ENCODE results near the gene PLD3.
A peak's percentile ranks its signal among the peaks of the same experiment; 100 is the strongest.
"Not testable (repeated sequence)": the region's sequence is repeated elsewhere in the genome, so short reads cannot be mapped to it uniquely, and the experiment has no call there.

The PLD3 gene

DNA sequence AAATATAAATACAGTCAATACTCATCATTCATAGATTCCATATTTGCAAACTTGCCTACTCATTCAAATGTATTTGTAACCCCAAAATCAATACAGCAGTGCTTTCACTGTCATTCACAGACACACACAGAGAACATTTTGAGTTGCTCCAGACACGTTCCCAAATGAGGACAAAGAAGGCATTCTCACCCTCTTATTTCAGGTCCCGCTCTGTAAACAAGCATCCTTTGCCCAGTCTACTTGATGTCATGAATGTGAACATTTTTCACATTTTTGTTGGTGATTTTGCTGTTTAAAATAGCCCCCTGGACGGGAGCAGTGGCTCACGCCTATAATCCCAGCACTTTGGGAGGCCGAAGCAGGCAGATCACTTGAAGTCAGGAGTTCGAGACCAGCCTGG is 15.8 kb upstream of the PLD3 start:
- DNase-seq (ENCODE audit: low spot score): peak; percentile 78

DNA sequence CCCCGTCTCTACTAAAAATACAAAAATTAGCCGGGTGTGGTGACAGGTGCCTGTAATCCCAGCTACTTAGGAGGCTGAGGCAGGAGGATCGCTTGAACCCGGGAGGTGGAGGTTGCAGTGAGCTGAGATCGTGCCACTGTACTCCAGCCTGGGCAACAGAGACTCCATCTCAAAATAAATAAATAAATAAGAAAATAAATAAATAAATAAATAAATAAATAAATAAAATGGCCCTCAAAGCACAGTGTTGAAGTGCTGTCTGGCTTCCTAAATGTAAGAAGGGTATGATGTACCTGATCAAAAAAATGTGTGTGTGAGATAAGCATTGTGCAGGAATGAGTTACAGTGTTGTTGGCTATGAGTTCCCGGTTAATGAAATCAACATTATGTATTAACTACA is 15.4 kb upstream of the PLD3 start:
- DNase-seq (ENCODE audit: low spot score): not testable (repeated sequence)

DNA sequence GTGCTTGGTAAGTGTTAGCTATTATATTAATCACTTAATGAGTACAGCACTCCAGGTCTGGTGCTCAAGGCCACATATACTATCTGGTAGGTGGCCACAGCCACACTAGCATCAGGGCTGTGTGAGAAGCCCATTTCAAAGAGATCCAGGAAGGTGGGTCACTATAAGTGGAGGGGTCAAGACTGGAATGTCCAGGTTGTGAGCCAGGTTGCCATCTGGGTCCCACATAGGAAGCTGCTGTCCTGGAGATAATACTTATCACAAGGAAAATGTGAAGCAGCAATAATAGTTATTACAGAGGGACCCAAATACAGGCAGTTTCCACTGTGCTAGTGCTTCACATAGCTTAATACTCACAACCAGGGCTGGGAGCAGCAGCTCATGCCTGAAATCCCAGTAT is 13.4 kb upstream of the PLD3 start:
- DNase-seq (ENCODE audit: low spot score): no peak

DNA sequence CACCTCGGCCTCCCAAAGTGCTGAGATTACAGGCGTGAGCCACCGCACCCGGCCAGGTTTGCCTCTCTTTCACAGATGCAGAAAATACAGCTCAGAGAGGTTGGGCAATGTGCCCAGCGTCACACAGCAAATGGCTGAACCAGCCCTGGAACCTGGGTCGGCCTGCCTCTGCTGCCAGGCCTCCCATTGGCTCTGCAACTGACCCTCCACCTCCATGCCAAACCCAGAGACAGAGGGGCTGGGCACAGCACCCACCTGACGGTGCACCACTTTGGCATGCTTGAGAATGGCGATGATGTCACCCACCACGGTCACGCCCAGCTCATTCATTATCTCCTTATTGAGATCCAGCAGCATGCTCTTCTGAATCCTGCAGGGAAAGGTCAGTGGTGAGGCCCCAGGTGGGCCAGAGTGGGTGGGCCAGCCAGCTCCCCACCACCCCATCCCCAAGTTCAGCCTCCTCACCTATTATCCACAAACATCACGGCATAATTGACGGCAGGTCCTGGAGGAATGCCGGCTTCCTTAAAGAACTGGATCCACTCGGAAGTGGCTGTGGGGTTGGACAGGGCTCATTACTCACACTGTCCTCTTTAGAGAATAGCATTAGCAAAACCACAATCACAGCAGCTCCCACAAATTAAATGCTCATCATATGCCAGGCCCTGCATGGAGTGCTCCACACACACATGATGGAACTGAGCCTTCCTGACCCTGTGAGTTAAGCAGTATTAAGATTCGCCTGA is 12.5 kb upstream of the PLD3 start:
- DNase-seq (ENCODE audit: low spot score): no peak

DNA sequence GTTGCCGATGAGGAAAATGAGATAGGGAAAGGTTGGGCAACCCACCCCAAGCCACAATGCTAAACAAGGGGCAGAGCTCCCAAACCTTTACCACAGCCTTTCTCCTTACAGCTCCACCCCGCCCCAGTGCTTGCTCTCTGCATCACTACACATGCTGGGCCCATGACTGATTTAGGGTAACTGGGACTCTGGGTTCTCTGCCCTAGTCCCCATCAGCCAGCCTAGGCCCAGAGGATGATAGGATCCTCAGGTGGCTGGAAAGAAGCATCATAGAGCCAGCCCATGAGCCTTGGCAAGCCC is 11.9 kb upstream of the PLD3 start:
- no peak for DNase-seq (ENCODE audit: low spot score)

DNA sequence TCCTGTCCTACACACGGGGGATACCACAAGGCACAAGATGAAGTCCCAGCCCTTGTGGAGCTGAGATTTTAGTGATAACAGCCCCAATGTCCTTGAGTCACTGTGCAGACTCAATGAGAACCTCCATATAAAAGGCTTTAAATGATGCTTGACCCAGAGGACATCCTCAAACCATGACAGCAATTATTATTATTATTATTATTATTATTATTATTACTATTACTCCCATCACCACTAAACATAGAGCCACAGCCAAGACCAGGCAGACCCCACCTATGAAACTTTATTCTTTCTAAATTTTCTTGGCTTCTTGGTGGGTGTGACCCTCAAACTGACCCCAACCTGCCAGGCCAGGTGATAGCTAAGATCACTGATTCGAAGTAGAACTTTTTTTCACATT is 11.4 kb upstream of the PLD3 start:
- no peak for DNase-seq (ENCODE audit: low spot score)

DNA sequence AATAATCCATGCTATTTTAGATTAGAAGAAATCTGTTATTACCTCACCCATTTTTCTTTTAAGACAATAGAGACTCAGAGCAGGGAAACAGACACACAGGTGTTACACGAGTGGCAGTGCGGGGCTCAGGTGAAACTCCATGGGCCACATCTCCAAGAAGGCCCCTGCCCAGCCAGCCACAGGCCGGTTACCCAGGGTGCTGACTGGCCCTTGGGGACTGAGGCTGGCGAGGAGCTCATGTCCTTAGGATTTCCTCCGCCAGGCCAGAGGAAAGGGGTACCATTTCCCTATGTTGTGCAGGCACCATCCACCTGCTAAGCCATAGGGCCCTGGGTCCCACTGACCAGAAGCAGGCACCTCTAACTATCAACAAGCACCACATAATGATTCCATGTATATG is 10.9 kb upstream of the PLD3 start:
- no peak for DNase-seq (ENCODE audit: low spot score)

DNA sequence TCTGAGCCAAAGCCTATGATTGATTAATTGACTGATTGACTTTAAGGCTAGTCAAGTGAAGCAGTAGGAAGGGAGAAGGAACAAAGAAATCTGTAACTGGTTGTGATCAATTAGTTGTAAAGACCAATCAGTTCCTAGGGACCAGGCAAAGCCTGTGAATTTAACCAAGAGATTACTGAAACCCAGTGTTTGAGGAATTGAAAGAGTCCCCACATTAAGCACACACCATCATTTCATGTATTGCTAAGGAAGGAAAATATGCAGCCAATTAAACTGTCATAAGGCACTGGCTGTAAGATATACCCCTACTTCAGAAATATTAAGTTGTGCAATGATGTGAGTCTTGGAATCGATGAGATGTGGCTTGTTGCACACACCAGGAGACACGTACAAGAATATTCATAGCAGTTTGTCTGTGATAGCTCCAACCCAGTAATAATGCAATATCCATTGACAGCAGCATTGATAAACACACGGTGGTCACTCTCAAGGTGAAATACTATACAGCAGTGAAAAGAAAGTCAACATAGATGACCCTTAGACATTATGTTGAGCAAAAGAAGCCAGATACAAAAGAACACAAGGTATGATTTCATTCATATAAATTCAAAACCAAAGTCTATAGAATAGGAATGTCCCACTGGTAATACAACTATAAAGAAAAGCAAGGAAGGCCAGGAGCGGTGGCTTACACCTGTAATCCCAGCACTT is 9.3 kb upstream of the PLD3 start:
- DNase-seq (ENCODE audit: low spot score): no peak

DNA sequence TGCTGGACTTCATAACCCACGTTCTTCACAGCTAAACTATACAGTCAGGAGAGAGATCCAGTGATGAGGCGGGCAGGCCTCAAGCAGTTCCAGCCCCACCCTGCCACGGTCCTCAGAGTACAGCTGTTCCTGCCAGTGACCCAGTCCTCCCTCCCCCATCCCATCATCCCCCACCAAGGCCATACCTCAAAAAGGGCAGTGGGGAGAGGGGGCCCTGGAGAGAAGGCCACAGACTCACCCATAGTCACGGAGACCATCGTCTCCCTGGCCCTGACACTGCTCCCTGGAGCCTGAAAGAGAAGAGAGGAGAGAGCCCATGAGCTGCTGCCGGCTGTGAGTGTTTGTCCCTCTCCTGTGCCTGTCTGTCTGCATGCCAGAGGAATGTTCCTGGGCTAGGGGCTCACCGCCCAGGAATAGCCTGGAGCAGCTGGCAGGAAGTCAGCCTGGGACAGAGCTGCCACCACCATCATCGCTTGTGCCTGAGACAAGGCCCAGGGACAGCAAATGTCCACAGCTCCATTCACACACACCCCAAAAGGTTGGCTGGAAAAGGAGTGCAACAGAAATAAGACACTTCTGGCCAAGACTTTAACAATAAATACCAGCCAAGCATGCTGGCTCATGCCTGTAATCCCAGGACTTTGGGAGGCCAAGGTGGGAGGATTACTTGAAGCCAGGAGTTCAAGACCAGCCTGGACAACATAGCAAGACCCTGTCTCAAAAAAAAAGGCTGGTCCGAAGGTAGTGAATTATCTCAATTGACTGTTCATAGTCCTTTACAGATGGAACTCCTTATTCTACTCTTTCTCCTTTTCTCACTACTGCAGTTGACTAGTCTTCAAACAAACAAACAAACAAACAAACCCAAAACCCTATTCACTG is 6.7 kb upstream of the PLD3 start:
- DNase-seq (ENCODE audit: low spot score): peak; percentile 41

DNA sequence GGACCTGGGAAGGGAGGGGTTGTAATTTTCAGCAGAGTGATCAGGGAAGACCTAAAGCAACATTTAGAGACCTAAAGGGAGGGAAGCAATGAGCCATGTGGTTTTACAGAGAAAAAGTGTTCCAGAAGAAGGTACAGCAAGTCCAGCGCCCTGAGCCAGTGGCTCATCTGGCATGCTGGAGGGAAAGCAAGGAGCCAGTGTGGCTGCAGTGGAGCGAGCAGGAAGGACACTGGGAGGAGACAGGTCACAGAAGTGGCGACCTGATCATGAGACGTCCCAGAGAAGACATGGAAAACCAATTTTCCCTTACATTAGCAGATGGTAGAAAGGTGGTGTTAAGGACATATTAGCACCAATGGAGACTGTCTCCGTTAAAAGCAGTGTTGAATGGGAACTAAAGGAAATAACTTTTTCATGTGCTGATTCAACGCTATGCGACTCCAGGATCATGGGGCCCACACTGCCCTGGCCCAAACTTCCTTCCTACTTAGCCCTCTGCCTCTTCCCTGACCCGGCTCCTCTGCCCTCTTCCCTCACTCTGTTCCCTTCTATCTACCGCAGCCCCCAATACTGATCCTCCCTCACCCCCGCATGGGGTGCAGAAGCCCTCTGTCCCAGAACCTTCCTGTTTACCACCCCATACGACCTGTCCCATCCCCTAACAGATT is 5.7 kb upstream of the PLD3 start:
- DNase-seq (ENCODE audit: low spot score): no peak

DNA sequence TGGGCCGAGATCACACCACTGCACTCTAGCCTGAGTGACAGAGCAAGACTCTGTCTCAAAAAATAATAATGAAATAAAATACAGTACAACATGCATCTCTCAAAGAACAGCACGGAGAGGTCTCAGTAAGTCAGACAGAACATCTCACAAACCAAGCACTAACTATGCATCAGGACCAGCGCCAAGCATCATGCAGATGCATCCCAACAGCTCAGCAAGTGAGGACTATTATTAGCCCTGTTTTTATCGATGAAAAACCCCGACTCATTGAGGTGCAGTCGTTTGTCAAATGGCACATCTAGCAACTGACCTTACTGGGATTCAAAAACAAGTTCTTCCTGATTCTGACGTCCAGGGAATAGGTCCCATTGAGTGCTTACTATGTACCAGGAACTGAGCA is 4.1 kb upstream of the PLD3 start:
- DNase-seq (ENCODE audit: low spot score): no peak

DNA sequence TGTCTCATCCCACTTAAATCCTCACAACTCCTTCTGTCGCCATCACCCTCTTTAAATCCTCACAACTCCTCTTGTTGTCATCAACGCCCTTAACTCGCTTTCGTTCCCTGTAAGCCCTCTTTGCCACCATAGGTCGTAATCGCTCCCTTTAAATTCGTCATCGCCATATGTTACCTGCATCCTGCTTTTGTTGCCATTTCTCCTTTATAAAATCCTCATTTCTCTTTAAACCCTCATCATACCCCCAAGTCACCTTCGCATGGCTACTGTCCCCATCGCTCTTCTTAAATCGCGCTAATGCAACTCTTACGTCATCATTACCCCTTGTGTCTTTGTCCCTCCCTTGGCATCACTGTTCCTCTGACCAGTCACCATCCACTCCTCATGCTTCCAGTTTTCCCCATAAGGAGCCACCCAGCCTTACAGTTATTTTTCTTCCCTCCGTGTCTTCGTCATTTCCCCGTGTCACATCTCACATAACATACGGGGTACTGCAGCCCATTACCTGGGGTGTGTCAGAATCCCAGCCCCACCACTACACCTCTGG is 539 bp downstream of the PLD3 start:
- peak; percentile 43 for DNase-seq (ENCODE audit: low spot score)

DNA sequence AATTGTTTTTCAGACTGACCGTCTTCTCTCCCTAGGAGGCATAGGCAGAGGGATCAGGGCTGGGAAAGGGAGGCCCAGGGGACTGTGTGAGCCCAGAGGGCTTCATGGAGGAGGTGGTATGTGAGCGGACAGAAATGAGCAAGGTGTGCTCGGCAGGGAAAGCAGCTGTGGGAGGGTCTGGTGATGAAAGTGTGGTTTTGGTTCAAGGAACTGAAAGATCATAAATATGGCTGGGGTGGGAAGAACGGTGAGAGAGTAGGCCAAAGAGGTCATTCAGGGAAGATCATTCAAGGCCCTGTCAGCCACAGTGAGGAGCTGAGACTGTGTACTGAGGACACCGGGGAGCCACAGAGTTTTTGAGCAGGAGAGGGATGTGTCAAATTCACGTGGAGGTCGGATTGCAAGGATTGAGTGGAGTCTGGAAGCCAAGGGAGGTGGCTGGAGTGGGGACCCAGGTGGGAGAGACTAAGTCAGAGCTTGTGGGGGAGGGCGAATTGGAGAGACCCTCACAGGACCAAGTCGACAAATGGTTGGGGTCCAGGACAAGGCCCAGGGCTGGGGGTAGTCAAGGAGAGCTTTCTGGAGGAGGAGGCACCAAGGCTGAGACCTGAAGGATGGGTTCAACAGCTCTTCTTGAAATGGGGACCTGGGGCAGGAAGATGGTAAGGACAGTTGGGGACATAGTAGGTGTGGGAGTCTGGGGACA is 7.6 kb downstream of the PLD3 start:
- no peak for DNase-seq (ENCODE audit: low spot score)

DNA sequence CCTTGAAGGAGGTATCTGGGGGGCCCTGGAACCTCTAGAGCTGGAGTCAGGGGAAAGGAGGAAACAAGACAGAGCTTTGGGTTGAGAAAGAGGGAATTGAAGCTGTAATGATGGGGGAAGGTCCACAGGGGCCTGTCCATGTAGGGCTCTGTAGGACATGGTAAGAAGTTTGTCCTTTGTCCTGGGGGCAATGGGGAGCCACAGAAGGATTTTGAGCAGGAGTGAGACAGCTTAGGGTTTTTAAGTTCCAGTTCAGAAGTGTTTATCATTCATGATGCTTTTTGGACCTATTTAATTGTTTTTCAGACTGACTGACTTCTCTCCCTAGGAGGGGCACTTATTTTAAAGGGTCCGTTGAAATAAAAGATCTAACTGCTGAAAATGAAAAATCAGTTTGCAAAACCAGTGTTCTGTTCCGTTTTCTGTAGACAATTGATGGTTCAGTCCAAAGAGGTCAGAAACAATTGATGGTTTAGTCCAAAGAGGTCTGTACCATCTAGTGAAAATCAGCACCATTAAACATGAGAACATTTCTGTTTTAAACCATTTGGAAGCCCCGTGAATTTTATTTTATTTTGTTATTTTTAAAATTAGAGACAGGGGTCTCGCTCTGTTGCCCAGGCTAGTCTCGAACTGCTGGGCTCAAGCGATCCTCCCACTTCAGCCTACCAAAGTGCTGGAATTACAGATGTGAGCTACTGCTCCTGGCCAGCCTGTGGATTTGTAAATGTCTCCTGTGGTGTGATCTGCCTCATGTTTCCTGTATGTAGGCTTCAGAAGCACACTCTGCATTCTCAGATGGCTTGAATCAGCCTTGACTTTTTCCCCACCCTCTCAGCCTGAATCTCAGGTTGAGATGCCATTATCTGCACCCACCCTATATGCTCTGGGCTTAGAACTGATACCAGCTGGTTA is 8.4 kb downstream of the PLD3 start:
- no peak for DNase-seq (ENCODE audit: low spot score)

DNA sequence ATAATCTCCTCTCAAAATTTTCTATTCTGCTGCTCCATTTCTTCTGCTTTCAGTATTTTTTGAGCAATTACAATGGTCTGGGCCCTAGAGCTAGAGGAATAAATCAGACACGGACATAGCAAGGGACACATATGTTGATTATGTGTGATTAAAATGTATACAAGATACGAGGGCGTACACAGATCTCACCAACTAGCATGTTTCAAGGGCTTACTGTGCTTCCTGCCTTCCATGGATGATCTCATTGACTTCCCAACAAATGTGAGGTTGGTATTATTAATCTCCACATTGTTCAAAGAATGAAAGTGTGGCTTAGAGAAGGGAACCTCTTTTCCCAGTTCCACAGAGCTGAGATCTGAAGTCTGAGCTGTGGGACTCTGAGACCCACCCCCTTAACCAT is 9.1 kb downstream of the PLD3 start:
- no peak for DNase-seq (ENCODE audit: low spot score)

DNA sequence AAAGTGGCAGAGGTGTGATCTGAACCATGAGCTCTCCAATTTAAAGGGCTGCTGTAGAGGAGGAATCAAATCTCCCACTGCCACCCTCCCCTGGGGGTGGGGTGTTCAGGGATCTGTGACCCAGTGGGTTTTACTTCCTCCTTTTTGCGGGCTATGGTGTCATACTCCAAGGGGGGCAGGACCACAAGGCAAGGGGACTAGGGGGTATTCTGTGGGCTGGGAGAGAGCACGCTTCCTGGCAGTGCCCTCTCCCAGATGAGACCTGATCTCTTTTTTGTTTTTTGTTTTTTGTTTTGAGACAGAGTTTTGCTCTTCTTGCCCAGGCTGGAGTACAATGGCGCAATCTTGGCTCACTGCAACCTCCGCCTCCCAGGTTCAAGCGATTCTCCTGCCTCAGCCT is 10.3 kb downstream of the PLD3 start:
- DNase-seq (ENCODE audit: low spot score): peak; percentile 48

DNA sequence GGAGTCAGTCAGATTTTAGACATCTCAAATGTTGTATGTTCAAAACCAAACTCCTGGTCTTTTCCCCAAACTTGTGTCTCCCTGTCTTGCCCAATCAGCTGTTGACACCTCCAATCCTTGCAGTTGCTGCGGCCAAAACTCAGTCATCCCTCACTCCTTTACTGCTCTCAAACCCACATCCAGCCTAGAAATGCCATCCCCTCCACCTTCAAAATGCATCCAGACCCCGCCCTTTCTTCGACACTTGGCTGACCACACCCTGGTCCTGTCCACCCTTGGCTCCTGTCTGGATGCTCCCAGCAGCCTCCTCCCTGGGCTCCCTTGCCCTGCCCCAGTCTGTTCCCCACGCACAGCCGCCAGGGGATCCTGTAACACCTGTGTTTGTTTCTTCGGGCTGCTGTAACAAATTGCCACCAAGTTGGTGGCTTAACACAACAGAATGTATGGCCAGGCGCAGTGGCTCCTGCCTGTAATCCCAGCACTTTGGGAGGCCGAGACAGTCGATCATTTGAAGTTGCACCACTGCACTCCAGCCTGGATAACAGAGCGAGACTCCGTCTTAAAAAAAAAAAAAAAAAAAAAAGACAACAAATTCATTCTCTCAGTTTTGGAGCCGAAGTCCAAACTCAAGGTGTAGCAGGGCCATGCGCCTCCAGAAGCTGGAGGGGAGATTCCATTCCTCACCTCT is 11.7 kb downstream of the PLD3 start:
- DNase-seq (ENCODE audit: low spot score): no peak

DNA sequence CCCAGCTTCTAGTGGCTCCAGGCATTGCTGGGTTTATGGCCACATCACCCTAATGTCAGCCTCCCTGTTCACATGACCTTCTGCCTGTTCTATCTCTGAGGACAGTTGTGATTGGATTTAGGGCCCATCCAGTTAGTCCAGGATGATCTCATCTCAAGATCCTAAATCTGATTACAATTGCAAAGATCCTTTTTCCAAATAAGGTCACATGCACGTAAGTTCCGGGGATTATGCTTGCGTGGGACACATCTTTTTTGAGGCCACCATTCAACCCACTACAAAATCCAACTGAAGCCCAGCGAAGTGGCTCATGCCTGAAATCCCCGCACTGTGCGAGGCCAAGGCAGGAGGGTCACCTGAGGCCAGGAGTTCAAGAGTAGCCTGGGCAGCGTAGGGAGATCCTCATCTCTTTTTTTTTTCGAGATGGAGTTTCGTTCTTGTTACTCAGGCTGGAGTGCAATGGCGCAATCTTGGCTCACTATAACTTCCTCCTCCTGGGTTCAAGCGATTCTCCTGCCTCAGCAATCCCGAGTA is 12.3 kb downstream of the PLD3 start:
- DNase-seq (ENCODE audit: low spot score): peak; percentile 32

DNA sequence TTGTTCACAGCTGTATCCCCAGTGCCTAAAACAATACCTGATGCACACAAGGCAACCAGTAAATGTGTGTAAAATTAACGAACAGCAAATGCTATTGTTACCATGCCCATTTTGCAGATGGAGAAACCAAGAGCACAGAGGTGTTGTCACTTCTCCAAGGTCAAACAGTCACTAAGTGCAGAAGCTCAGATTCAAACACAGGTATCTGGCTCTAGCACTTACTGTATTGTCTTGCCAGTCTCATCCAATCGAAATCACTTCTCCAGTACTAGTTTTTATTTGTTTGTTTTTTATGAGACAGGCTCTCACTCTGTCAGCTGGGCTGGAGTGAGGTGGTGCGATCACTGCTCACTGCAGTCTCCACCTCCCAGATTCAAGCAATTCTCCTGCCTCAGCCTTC is 13.7 kb downstream of the PLD3 start:
- DNase-seq (ENCODE audit: low spot score): no peak

DNA sequence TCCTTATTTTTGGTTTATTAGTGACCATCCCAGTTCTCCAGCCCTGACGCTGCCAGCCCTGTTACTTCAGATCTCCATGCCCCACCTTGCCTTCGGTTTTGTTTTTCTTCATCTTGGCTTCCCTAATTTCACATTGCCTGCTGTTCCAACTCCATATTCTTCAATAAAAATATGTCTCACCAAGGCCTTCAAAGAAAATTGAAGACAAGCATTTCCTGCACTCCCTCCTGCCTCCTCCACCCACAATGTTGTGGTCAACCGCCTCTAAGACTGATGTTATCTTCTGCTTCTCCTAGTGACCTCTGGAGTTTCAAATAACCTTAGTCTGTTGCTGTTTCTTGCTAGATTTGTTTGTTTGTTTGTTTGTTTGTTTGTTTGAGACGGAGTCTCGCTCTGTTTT is 14.6 kb downstream of the PLD3 start:
- no peak for DNase-seq (ENCODE audit: low spot score)
